Endodermal cell (in vitro differentiated cells): ENCODE data around the gene UCN2. TPM values are rescaled to one million over a fixed set of nuclear protein-coding genes. Genes with fewer than 3 reads are reported as not detected.

Experiments used
- DNase-seq: peaks from one replicate; pipeline ENCODE4 v3.0.0-alpha.2; 2017
- H3K27ac ChIP-seq: 2 replicates; pipeline ENCODE4 v1.5.1; 2013; ENCODE audit warnings: mild to moderate bottlenecking, low read depth, low read length, moderate library complexity
- H3K27me3 ChIP-seq: 2 replicates; pipeline ENCODE4 v1.6.1; 2013; ENCODE audit warnings: mild to moderate bottlenecking, low read length, moderate library complexity; ENCODE audit not compliant: insufficient read depth, control insufficient read depth, poor library complexity, severe bottlenecking
- H3K36me3 ChIP-seq: 2 replicates; pipeline ENCODE4 v1.7.0; 2013; ENCODE audit warnings: mild to moderate bottlenecking, low read length, moderate library complexity; ENCODE audit not compliant: control insufficient read depth, insufficient read depth
- H3K4me1 ChIP-seq: one replicate; pipeline ENCODE4 v1.7.0; 2013; ENCODE audit warnings: low read length; ENCODE audit not compliant: control insufficient read depth, insufficient read depth
- H3K4me3 ChIP-seq: 2 replicates; pipeline ENCODE4 v1.5.1; 2013; ENCODE audit warnings: mild to moderate bottlenecking, low read length, moderate library complexity
- H3K9ac ChIP-seq: 2 replicates; pipeline ENCODE4 v1.6.1; 2013; ENCODE audit warnings: mild to moderate bottlenecking, low read length, moderate library complexity; ENCODE audit not compliant: poor library complexity, severe bottlenecking; ENCODE audit errors: extremely low read depth
- H3K9me3 ChIP-seq: 2 replicates; pipeline ENCODE4 v1.6.1; 2013; ENCODE audit warnings: mild to moderate bottlenecking, low read length, moderate library complexity; ENCODE audit not compliant: control insufficient read depth
- H3K27ac Mint-ChIP-seq: 2 replicates; pipeline ENCODE4 v1.8.0; 2020; ENCODE audit warnings: mixed read lengths
- H3K27me3 Mint-ChIP-seq: 2 replicates; pipeline ENCODE4 v1.8.0; 2021; ENCODE audit warnings: mild to moderate bottlenecking, mixed read lengths; ENCODE audit not compliant: insufficient read depth
- H3K36me3 Mint-ChIP-seq: 2 replicates; pipeline ENCODE4 v1.8.0; 2020; ENCODE audit warnings: low read depth, mixed read lengths
- H3K4me1 Mint-ChIP-seq: 2 replicates; pipeline ENCODE4 v1.8.0; 2020; ENCODE audit warnings: mixed read lengths
- H3K4me3 Mint-ChIP-seq: 2 replicates; pipeline ENCODE4 v1.8.0; 2020; ENCODE audit warnings: mild to moderate bottlenecking, moderate library complexity, mixed read lengths
- H3K9me3 Mint-ChIP-seq: 2 replicates; pipeline ENCODE4 v1.8.0; 2020; ENCODE audit warnings: mild to moderate bottlenecking, mixed read lengths
- CTCF ChIP-seq: fragments of 200-600 bp; sonication (generic); conservative IDR thresholded peaks from 2 replicates; pipeline ENCODE4 v1.5.0; 2021; ENCODE audit warnings: antibody characterized with exemption, mild to moderate bottlenecking
- WGBS, 2 experiments: methylation state at CpG; one replicate each; pipeline versions ENCODE4 v1.1.5 to v1.1.7; 2013; ENCODE audit warnings: missing lambda C conversion rate in 2 of 2, mixed read lengths in 1 of 2; ENCODE audit not compliant: insufficient coverage in 1 of 2, insufficient read length in 1 of 2; 5-methylcytosine and 5-hydroxymethylcytosine counted together
- total RNA-seq, 2 donors: library from RNA; stranded (reverse); fragmentation: NEBNext Ultra II Directional in 1 of 2; extraction: Animal tissue kit (Norgen Biotek cat#: 25700) in 1 of 2; gene quantifications; 2 replicates in 1 of 2; 3 replicates in 1 of 2; pipeline ENCODE4 v1.2.1, GENCODE V29; 2021

Gene UCN2
- total RNA-seq, 2 donors from 2014 or later = not detected

GRCh38 chr3:48536116-48536515, 27.5 kb downstream of the UCN2 start:
- WGBS, 2 experiments = 97 to 98% methylated on average over 15 to 19 of the region's 19 CpGs
- no peak for DNase-seq
- no peak for TF ChIP-seq CTCF
- Histone ChIP-seq H3K4me3 (no peak overlapping the region), H3K9ac (no peak overlapping the region), H3K27me3 (no peaks in the 10 kb centered on the region), H3K4me1 (no peaks in the 10 kb centered on the region), H3K36me3 (no peaks in the 10 kb centered on the region), H3K27ac (no peak overlapping the region), H3K9me3 (no peaks in the 10 kb centered on the region)
- H3K9me3 Mint-ChIP-seq = no peaks in the 10 kb centered on the region
- H3K4me1 Mint-ChIP-seq = no peaks in the 10 kb centered on the region
- H3K4me3 Mint-ChIP-seq = no peak overlapping the region
- no peak overlapping the region for H3K27ac Mint-ChIP-seq
- H3K36me3 Mint-ChIP-seq = peaks cover 33% of the 10 kb centered on the region
- H3K27me3 Mint-ChIP-seq = no peaks in the 10 kb centered on the region

- no peak for TF ChIP-seq CTCF
- Histone ChIP-seq H3K27ac (no peak overlapping the region), H3K9ac (no peak overlapping the region), H3K9me3 (no peaks in the 10 kb centered on the region), H3K4me1 (no peaks in the 10 kb centered on the region), H3K36me3 (no peaks in the 10 kb centered on the region), H3K4me3 (no peak overlapping the region), H3K27me3 (no peaks in the 10 kb centered on the region)
- no peaks in the 10 kb centered on the region for H3K4me1 Mint-ChIP-seq
- no peak overlapping the region for H3K27ac Mint-ChIP-seq
- 90 to 97% methylated on average over 3 to 4 of the region's 4 CpGs for WGBS, 2 experiments
- no peak overlapping the region for H3K4me3 Mint-ChIP-seq
- DNase-seq = no peak
- H3K9me3 Mint-ChIP-seq = no peaks in the 10 kb centered on the region
- H3K36me3 Mint-ChIP-seq = peaks cover 33% of the 10 kb centered on the region
- no peaks in the 10 kb centered on the region for H3K27me3 Mint-ChIP-seq
Measured at GRCh38 chr3:48535578-48535977, 28.0 kb downstream of the UCN2 start.

- Histone ChIP-seq H3K4me1 (no peaks in the 10 kb centered on the region), H3K9ac (no peak overlapping the region), H3K36me3 (no peaks in the 10 kb centered on the region), H3K27ac (no peak overlapping the region), H3K4me3 (no peak overlapping the region), H3K9me3 (no peaks in the 10 kb centered on the region), H3K27me3 (no peaks in the 10 kb centered on the region)
- no peak for TF ChIP-seq CTCF
- WGBS, 2 experiments = 83% methylated on average over 1 of the region's 2 CpGs; no CpG with 5 or more reads in 1 of the 2 experiments
- Mint-ChIP-seq H3K27me3 (no peaks in the 10 kb centered on the region), H3K4me3 (no peak overlapping the region), H3K36me3 (peaks cover 32% of the 10 kb centered on the region), H3K27ac (no peak overlapping the region), H3K9me3 (no peaks in the 10 kb centered on the region), H3K4me1 (no peaks in the 10 kb centered on the region)
- no peak for DNase-seq
Measured at GRCh38 chr3:48532977-48533337, 30.6 kb downstream of the UCN2 start.
